WTC11 (cell line): ENCODE results near the gene FDXACB1. TPM values are rescaled to one million over a fixed set of nuclear protein-coding genes. Genes with fewer than 3 reads are reported as not detected.

Experiments used
- ATAC-seq: fragments of 200-7000 bp; cut with Tn5 transposase; 2 replicates; pipeline ENCODE4 v1.10.0; 2021; ENCODE audit warnings: mild to moderate bottlenecking, moderate library complexity
- CTCF ChIA-PET: fragments of 300-600 bp; sonication (Branson Sonifier 250); formaldehyde crosslinking; loops from one replicate; lab custom pipeline; 2021; ENCODE audit warnings: antibody characterized with exemption; lab: Charles Lee
- POLR2A ChIA-PET: fragments of 350-600 bp; sonication (Branson Sonifier 250); formaldehyde crosslinking; loops from one replicate; lab custom pipeline; 2021; ENCODE audit warnings: antibody characterized with exemption; lab: Charles Lee
- DNase-seq: peaks from one replicate; pipeline ENCODE4 v3.0.0; 2021; ENCODE audit warnings: low spot score
- H3K27ac Mint-ChIP-seq: 2 replicates; pipeline ENCODE4 v1.8.0; 2021; ENCODE audit warnings: mixed read lengths
- H3K27me3 Mint-ChIP-seq: 2 replicates; pipeline ENCODE4 v1.8.0; 2021; ENCODE audit warnings: low read depth, mild to moderate bottlenecking, moderate library complexity, mixed read lengths
- H3K36me3 Mint-ChIP-seq: 2 replicates; pipeline ENCODE4 v1.8.0; 2021; ENCODE audit warnings: mixed read lengths
- H3K4me1 Mint-ChIP-seq: 2 replicates; pipeline ENCODE4 v1.8.0; 2022; ENCODE audit warnings: mixed read lengths
- H3K4me3 Mint-ChIP-seq: 2 replicates; pipeline ENCODE4 v1.8.0; 2021; ENCODE audit warnings: mild to moderate bottlenecking, moderate library complexity, mixed read lengths
- H3K9me3 Mint-ChIP-seq: 2 replicates; pipeline ENCODE4 v1.8.0; 2021; ENCODE audit warnings: mixed read lengths
- ATF1 ChIP-seq: sonication (generic); formaldehyde crosslinking; IDR thresholded peaks from 2 replicates; pipeline ENCODE4 v1.8.1; 2023; ENCODE audit warnings: mild to moderate bottlenecking, moderate library complexity, missing genetic modification reagents
- CDX4 ChIP-seq: fragments of 250-450 bp; sonication (Bioruptor Pico); IDR thresholded peaks from 2 replicates; pipeline ENCODE4 v1.9.0; 2021; ENCODE audit warnings: moderate library complexity, mild to moderate bottlenecking, inconsistent platforms, borderline replicate concordance
- CREB1 ChIP-seq: sonication (generic); formaldehyde crosslinking; IDR thresholded peaks from 2 replicates; pipeline ENCODE4 v1.8.0; 2023; ENCODE audit warnings: mild to moderate bottlenecking, missing genetic modification reagents
- CTCF ChIP-seq: fragments of 200-600 bp; IDR thresholded peaks from 2 replicates; pipeline ENCODE4 v1.8.0; 2022; ENCODE audit warnings: antibody characterized with exemption
- E2F1 ChIP-seq: sonication (generic); formaldehyde crosslinking; IDR thresholded peaks from 2 replicates; pipeline ENCODE4 v1.8.0; 2022; ENCODE audit warnings: mild to moderate bottlenecking, missing genetic modification reagents
- FOXP4 ChIP-seq: sonication (generic); formaldehyde crosslinking; IDR thresholded peaks from 2 replicates; pipeline ENCODE4 v1.8.0; 2022; ENCODE audit warnings: mild to moderate bottlenecking, missing genetic modification reagents
- IRF1 ChIP-seq: sonication (generic); formaldehyde crosslinking; IDR thresholded peaks from 2 replicates; pipeline ENCODE4 v1.8.0; 2023; ENCODE audit warnings: missing genetic modification reagents
- IRF2 ChIP-seq: sonication (generic); formaldehyde crosslinking; IDR thresholded peaks from 2 replicates; pipeline ENCODE4 v1.8.0; 2022; ENCODE audit warnings: low read depth, missing genetic modification reagents, borderline replicate concordance
- MLX ChIP-seq: sonication (generic); formaldehyde crosslinking; IDR thresholded peaks from 2 replicates; pipeline ENCODE4 v1.8.1; 2023; ENCODE audit warnings: mild to moderate bottlenecking, missing genetic modification reagents, moderate library complexity
- NFYB ChIP-seq: sonication (generic); formaldehyde crosslinking; conservative IDR thresholded peaks from 2 replicates; pipeline ENCODE4 v1.8.0; 2022; ENCODE audit warnings: low read depth, missing genetic modification reagents
- NR2C2 ChIP-seq: sonication (generic); formaldehyde crosslinking; IDR thresholded peaks from 2 replicates; pipeline ENCODE4 v1.8.0; 2022; ENCODE audit warnings: mild to moderate bottlenecking, missing genetic modification reagents
- OVOL2 ChIP-seq: fragments of 250-450 bp; sonication (Bioruptor Pico); IDR thresholded peaks from 2 replicates; pipeline ENCODE4 v1.9.0; 2021; ENCODE audit warnings: mild to moderate bottlenecking, borderline replicate concordance
- TCF7 ChIP-seq: sonication (generic); formaldehyde crosslinking; IDR thresholded peaks from 2 replicates; pipeline ENCODE4 v1.8.0; 2022; ENCODE audit warnings: mild to moderate bottlenecking, low read depth, missing genetic modification reagents, moderate library complexity
- ZNF121 ChIP-seq: sonication (generic); formaldehyde crosslinking; IDR thresholded peaks from 2 replicates; pipeline ENCODE4 v1.8.0; 2023; ENCODE audit warnings: missing genetic modification reagents
- ZNF263 ChIP-seq: sonication (generic); formaldehyde crosslinking; IDR thresholded peaks from 2 replicates; pipeline ENCODE4 v1.8.1; 2022; ENCODE audit warnings: low read depth, mild to moderate bottlenecking, moderate library complexity, missing genetic modification reagents
- ZNF416 ChIP-seq: fragments of 250-450 bp; sonication (Bioruptor Pico); IDR thresholded peaks from 2 replicates; pipeline ENCODE4 v1.9.0; 2021; ENCODE audit warnings: mild to moderate bottlenecking, inconsistent platforms
- ZNF423 ChIP-seq: fragments of 250-450 bp; sonication (Bioruptor Pico); IDR thresholded peaks from 2 replicates; pipeline ENCODE4 v2.1.2; 2022; ENCODE audit warnings: mild to moderate bottlenecking, moderate library complexity
- ZNF532 ChIP-seq: fragments of 250-450 bp; sonication (Bioruptor Pico); IDR thresholded peaks from 2 replicates; pipeline ENCODE4 v1.9.0; 2021; ENCODE audit warnings: mild to moderate bottlenecking, borderline replicate concordance
- ZNF671 ChIP-seq: fragments of 250-450 bp; sonication (Bioruptor Pico); IDR thresholded peaks from 2 replicates; pipeline ENCODE4 v1.8.0; 2021; ENCODE audit warnings: mild to moderate bottlenecking
- total RNA-seq: library from RNA; stranded (reverse); gene quantifications from 3 replicates; pipeline ENCODE4 v1.2.3, GENCODE V29; 2021

FDXACB1 gene
- total RNA-seq, 1 experiment from 2014 or later: 2.5 TPM

GRCh38 chr11:111908639-111909305 lies 29.8 kb upstream of the FDXACB1 start:
- Mint-ChIP-seq H3K9me3 (peaks cover 6% of the 10 kb centered on the region), H3K36me3 (no peaks in the 10 kb centered on the region), H3K27ac (no peak overlapping the region), H3K27me3 (no peaks in the 10 kb centered on the region; the same call in 1 of the 2 replicates), H3K4me3 (no peak overlapping the region), H3K4me1 (peaks cover 33% of the 10 kb centered on the region)
- TF ChIP-seq NFYB (CRISPR knock-in tag) (no peak), ZNF121 (CRISPR knock-in tag) (no peak), ZNF423 (CRISPR knock-in tag) (no peak), MLX (CRISPR knock-in tag) (no peak)
- no peak for DNase-seq
- ChIA-PET CTCF (no interaction called here), POLR2A (no interaction called here)
- no peak for ATAC-seq

- CTCF ChIA-PET: no interaction called here
- no peaks in the 10 kb centered on the region for H3K36me3 Mint-ChIP-seq
- H3K4me3 Mint-ChIP-seq: no peak overlapping the region
- no peaks in the 10 kb centered on the region; the same call in 1 of the 2 replicates for H3K27me3 Mint-ChIP-seq
- DNase-seq: no peak
- peaks cover 20% of the 10 kb centered on the region for H3K4me1 Mint-ChIP-seq
- no peak overlapping the region for H3K27ac Mint-ChIP-seq
- TF ChIP-seq ATF1 (CRISPR knock-in tag) (no peak), ZNF671 (CRISPR knock-in tag) (no peak)
- TF ChIP-seq, all 79 proteins: peak for 0
- peaks cover 6% of the 10 kb centered on the region for H3K9me3 Mint-ChIP-seq
- ATAC-seq: no peak
- POLR2A ChIA-PET: no interaction called here
These were observed 27.7 kb upstream of the FDXACB1 start for GRCh38 chr11:111906680-111907079.

- H3K36me3 Mint-ChIP-seq: no peaks in the 10 kb centered on the region
- ChIA-PET CTCF (no interaction called here), POLR2A (no interaction called here)
- no peak overlapping the region for H3K27ac Mint-ChIP-seq
- H3K9me3 Mint-ChIP-seq: peaks cover 6% of the 10 kb centered on the region
- no peak overlapping the region for H3K4me3 Mint-ChIP-seq
- no peak for ATAC-seq
- TF ChIP-seq OVOL2 (no peak), IRF2 (CRISPR knock-in tag) (no peak), NFYB (CRISPR knock-in tag) (no peak), IRF1 (CRISPR knock-in tag) (no peak), NR2C2 (CRISPR knock-in tag) (no peak), CREB1 (CRISPR knock-in tag) (no peak), ZNF416 (CRISPR knock-in tag) (no peak), E2F1 (CRISPR knock-in tag) (no peak), CTCF (no peak), TCF7 (CRISPR knock-in tag) (no peak), ZNF671 (CRISPR knock-in tag) (no peak), CDX4 (CRISPR knock-in tag) (no peak), FOXP4 (no peak), ZNF263 (CRISPR knock-in tag) (no peak), ZNF532 (CRISPR knock-in tag) (no peak)
- TF ChIP-seq, all 79 proteins: peak for 0
- no peak for DNase-seq
- Mint-ChIP-seq H3K4me1 (peaks cover 11% of the 10 kb centered on the region), H3K27me3 (no peaks in the 10 kb centered on the region; the same call in 1 of the 2 replicates)
These were observed 26.4 kb upstream of the FDXACB1 start for GRCh38 chr11:111905411-111905810.
